ENCODE results near the gene FRMD4A. TPM values are rescaled to one million over a fixed set of nuclear protein-coding genes. Genes with fewer than 3 reads are reported as not detected.

The FRMD4A gene
- total and polyA plus RNA-seq, 12 donors = 9.1 to 29.6 (median 14.6) TPM

GRCh38 chr10:13633689-13634088 is 697.0 kb downstream of the FRMD4A start:
- Histone ChIP-seq H3K27me3 (no peaks in the 10 kb centered on the region), H3K27ac (peak overlapping the region in 2 of 5 donors; percentile 6 to 48), H3K4me3 (no peak overlapping the region), H3K36me3 (replicated peaks in 1 of 2) (peaks cover 0 to 13% of the 10 kb centered on the region in 2 donors), H3K9me3 (replicated peaks in 1 of 3) (no peaks in the 10 kb centered on the region), H3K4me1 (replicated peaks in 1 of 2) (no peaks in the 10 kb centered on the region)
- TF ChIP-seq CTCF (IDR thresholded peaks at IDR 0.05) (no peak), POLR2A (IDR thresholded peaks at IDR 0.05) (no peak)
- intact Hi-C loops (cut with DNase I) = no loop called here
- peak in 1 of 7 donors; percentile 82 for DNase-seq
- WGBS, 4 donors = 81 to 89% (median 85%) methylated on average over 7 of the region's 7 CpGs

DNA sequence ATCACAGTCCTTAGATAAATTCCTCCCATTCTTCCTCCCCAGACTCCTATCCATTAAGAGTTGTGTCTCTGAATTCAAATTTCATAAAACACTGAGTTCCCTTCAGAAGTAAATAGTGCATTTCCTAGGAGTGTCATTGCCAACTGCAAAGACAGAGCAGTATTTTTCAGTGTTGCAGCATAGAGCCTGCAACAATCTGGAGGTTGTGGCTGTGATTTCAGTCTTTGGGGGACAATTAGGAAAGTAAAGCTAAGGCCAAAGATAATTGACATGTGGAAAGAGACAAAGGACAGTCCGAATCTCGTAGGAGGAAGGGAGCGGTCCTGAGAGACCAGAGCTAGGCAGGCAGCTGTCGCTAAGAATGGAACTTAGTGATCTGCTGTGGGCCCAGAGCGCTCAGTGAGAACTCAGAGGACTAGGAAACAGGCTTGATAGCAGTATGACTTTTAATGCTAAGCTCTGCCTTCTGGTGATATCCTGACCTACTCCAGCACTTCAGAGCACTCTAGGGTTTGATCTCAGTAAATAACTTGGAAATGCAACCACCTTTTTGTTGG is 697.8 kb downstream of the FRMD4A start:
- no peak for DNase-seq
- Histone ChIP-seq H3K36me3 (replicated peaks in 1 of 2) (peaks cover 0 to 10% of the 10 kb centered on the region in 2 donors), H3K4me1 (replicated peaks in 1 of 2) (no peaks in the 10 kb centered on the region), H3K9me3 (replicated peaks in 1 of 3) (no peaks in the 10 kb centered on the region), H3K27me3 (no peaks in the 10 kb centered on the region), H3K4me3 (no peak overlapping the region), H3K27ac (peak overlapping the region in 2 of 5 donors; percentile 6 to 48)
- intact Hi-C loops (cut with DNase I) = no loop called here
- WGBS, 4 donors = 81 to 92% (median 88%) methylated on average over 5 of the region's 5 CpGs
- TF ChIP-seq CTCF (IDR thresholded peaks at IDR 0.05) = no peak
- no peak for TF ChIP-seq POLR2A (IDR thresholded peaks at IDR 0.05)

DNA sequence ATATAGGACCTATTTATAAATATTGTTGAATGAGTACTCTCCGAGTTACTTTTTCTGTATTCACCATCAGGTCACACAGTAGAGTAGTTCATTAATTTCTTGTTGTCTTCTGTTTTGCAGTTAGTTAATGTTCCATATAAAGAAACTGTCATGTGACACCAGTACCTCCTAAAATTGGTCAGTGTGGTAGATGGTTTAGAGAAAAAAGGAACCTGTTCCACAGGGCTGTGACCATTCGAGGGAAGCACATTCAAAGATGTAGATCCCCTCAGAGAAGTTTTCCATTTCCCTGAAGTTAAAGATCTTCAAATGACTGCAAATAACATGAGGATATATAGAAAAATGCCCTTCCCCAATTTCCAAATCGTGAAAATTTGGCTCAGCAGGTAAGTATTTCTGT is 698.3 kb downstream of the FRMD4A start:
- no peaks in the 10 kb centered on the region for H3K27me3 ChIP-seq
- TF ChIP-seq CTCF (IDR thresholded peaks at IDR 0.05) (no peak), POLR2A (IDR thresholded peaks at IDR 0.05) (no peak)

GRCh38 chr10:13631594-13631993 is 699.1 kb downstream of the FRMD4A start:
- peaks cover 0 to 10% of the 10 kb centered on the region in 2 donors for H3K36me3 ChIP-seq (replicated peaks in 1 of 2)
- peak overlapping the region in 1 of 5 donors; percentile 2 for H3K27ac ChIP-seq
- H3K4me1 ChIP-seq (replicated peaks in 1 of 2) = no peaks in the 10 kb centered on the region
- H3K27me3 ChIP-seq = no peaks in the 10 kb centered on the region
- WGBS, 4 donors = 84 to 93% (median 91%) methylated on average over 6 of the region's 6 CpGs
- intact Hi-C loops (cut with DNase I) = no loop called here
- H3K4me3 ChIP-seq = no peak overlapping the region
- no peaks in the 10 kb centered on the region for H3K9me3 ChIP-seq (replicated peaks in 1 of 3)
- TF ChIP-seq POLR2A (IDR thresholded peaks at IDR 0.05) (no peak), CTCF (IDR thresholded peaks at IDR 0.05) (no peak)
- peak in 2 of 7 donors; percentile 31 to 37 for DNase-seq

More for the DNA sequence above, 698.3 kb downstream of the FRMD4A start:
- Histone ChIP-seq H3K4me1 (replicated peaks in 1 of 2) (no peaks in the 10 kb centered on the region), H3K27ac (no peak overlapping the region), H3K4me3 (no peak overlapping the region), H3K9me3 (replicated peaks in 1 of 3) (no peaks in the 10 kb centered on the region), H3K36me3 (replicated peaks in 1 of 2) (peaks cover 0 to 10% of the 10 kb centered on the region in 2 donors)
- WGBS, 4 donors = 81 to 89% (median 85%) methylated on average over 3 of the region's 3 CpGs
- intact Hi-C loops (cut with DNase I) = no loop called here
- no peak for DNase-seq
